Keratinocyte (primary cell): Measurements from ENCODE around the gene CTXN2. TPM values are rescaled to one million over a fixed set of nuclear protein-coding genes. Genes with fewer than 3 reads are reported as not detected.

Experiments used
- DNase-seq: peaks from one replicate; pipeline ENCODE4 v3.0.0-alpha.2; 2011; ENCODE audit warnings: low read depth, missing footprints, low spot score
- FAIRE-seq: peaks from 2 replicates; lab custom pipeline; 2011; peaks lifted over from hg19 to GRCh38; lab: Jason Lieb, UNC
- H2AFZ ChIP-seq: 2 replicates; pipeline ENCODE4 v1.6.0; 2012; ENCODE audit warnings: low read length, control low read depth, inconsistent platforms; ENCODE audit not compliant: control insufficient read depth
- H3K27ac ChIP-seq: 2 replicates; pipeline ENCODE4 v1.5.1; 2011; ENCODE audit warnings: low read length; ENCODE audit not compliant: control insufficient read depth, insufficient read depth
- H3K27me3 ChIP-seq: 3 replicates; pipeline ENCODE4 v1.6.0; 2011; ENCODE audit warnings: low read length; ENCODE audit not compliant: control insufficient read depth, insufficient read depth; ENCODE audit errors: extremely low read depth
- H3K36me3 ChIP-seq, 2 experiments: 2 replicates in 1 of 2; 3 replicates in 1 of 2; pipeline ENCODE4 v1.5.1; 2011; ENCODE audit warnings: low read length in 2 of 2, mild to moderate bottlenecking in 1 of 2; ENCODE audit not compliant: control insufficient read depth in 2 of 2, insufficient read depth in 2 of 2; ENCODE audit errors: extremely low read depth in 1 of 2
- H3K4me1 ChIP-seq: 3 replicates; pipeline ENCODE4 v1.5.1; 2011; ENCODE audit warnings: low read length; ENCODE audit not compliant: control insufficient read depth, insufficient read depth; ENCODE audit errors: extremely low read depth
- H3K4me2 ChIP-seq: 3 replicates; pipeline ENCODE4 v1.6.0; 2011; ENCODE audit warnings: low read depth, low read length; ENCODE audit not compliant: control insufficient read depth, insufficient read depth; ENCODE audit errors: extremely low read depth
- H3K4me3 ChIP-seq, 3 experiments: fragments of 200-600 bp in 1 of 3; sonication (generic) in 1 of 3; 2 replicates in 2 of 3; 3 replicates in 1 of 3; pipeline ENCODE4 v1.5.1; 2011 to 2016; ENCODE audit warnings: low read length in 3 of 3, mild to moderate bottlenecking in 3 of 3, control low read depth in 2 of 3, inconsistent platforms in 1 of 3, low read depth in 1 of 3, mixed read lengths in 1 of 3, mixed run types in 1 of 3, moderate library complexity in 1 of 3; ENCODE audit not compliant: control insufficient read depth in 2 of 3, insufficient read depth in 2 of 3; ENCODE audit errors: extremely low read depth in 1 of 3
- H3K79me2 ChIP-seq: 2 replicates; pipeline ENCODE4 v1.6.0; 2012; ENCODE audit warnings: low read length; ENCODE audit not compliant: control insufficient read depth, insufficient read depth
- H3K9ac ChIP-seq: 3 replicates; pipeline ENCODE4 v1.6.0; 2011; ENCODE audit warnings: low read length; ENCODE audit not compliant: control insufficient read depth, insufficient read depth; ENCODE audit errors: extremely low read depth
- H3K9me1 ChIP-seq: 3 replicates; pipeline ENCODE4 v1.6.0; 2011; ENCODE audit warnings: low read length; ENCODE audit not compliant: control insufficient read depth, insufficient read depth; ENCODE audit errors: extremely low read depth
- H3K9me3 ChIP-seq: 2 replicates; pipeline ENCODE4 v1.5.1; 2012; ENCODE audit warnings: low read depth, low read length; ENCODE audit not compliant: control insufficient read depth
- H4K20me1 ChIP-seq: 3 replicates; pipeline ENCODE4 v1.6.0; 2011; ENCODE audit warnings: low read length; ENCODE audit not compliant: control insufficient read depth, insufficient read depth; ENCODE audit errors: extremely low read depth
- EZH2 ChIP-seq: IDR thresholded peaks from one replicate; pipeline ENCODE4 v1.6.1; 2012; ENCODE audit warnings: inconsistent platforms, mild to moderate bottlenecking, low read length, moderate library complexity
- dilution Hi-C: fragments of 300-500 bp; cut with MboI; formaldehyde crosslinking; loops from one replicate; pipeline ENCODE4 v1.7.0; 2020; ENCODE audit warnings: low sequenced_read_pairs; ENCODE audit not compliant: extremely low pct_ligation_motif_present
- polyA plus RNA-seq, 5 experiments: library from polyadenylated mRNA; depleted of rRNA in 3 of 5; stranded (reverse) in 3 of 5; stranded (forward) in 1 of 5; unstranded in 1 of 5; fragments of >200 nt; gene quantifications; 1 replicate in 1 of 5; 2 replicates in 3 of 5; 3 replicates in 1 of 5; pipeline versions ENCODE4 v1.2.1 to v1.2.3, GENCODE V29; 2011 to 2012; ENCODE audit warnings: missing spikeins in 2 of 5, low read depth in 1 of 5, low replicate concordance in 1 of 5
- TF ChIP-seq, protein P1 (sequence below), 3 experiments: IDR thresholded peaks in 1 of 3; conservative IDR thresholded peaks in 1 of 3; optimal IDR thresholded peaks in 1 of 3; 2 replicates in 2 of 3; 3 replicates in 1 of 3; pipeline versions ENCODE3 to v1.5.1; 2011; ENCODE audit warnings: low read length in 3 of 3, mild to moderate bottlenecking in 3 of 3, moderate library complexity in 2 of 3, control low read depth in 1 of 3, inconsistent platforms in 1 of 3; ENCODE audit not compliant: insufficient read depth in 2 of 3; ENCODE audit errors: extremely low read depth in 1 of 3

Gene CTXN2
- polyA plus RNA-seq, 1 donor (not counting 4 experiments of a cell fraction or from before 2014, with no cell fraction given): not detected

- H3K9ac ChIP-seq: no peak overlapping the region
- no peaks in the 10 kb centered on the region for H3K4me1 ChIP-seq
- no peak overlapping the region for H3K27ac ChIP-seq
- H3K9me1 ChIP-seq: no peaks in the 10 kb centered on the region
- no peak for DNase-seq
- H2AFZ ChIP-seq: no peak overlapping the region
- H3K9me3 ChIP-seq: no peaks in the 10 kb centered on the region
- dilution Hi-C loops: loop anchor here (25.0 kb wide), 1 partner anchor 1063 kb away; no protein-coding TSS in a partner anchor
- H3K36me3 ChIP-seq: no peaks in the 10 kb centered on the region
- H3K27me3 ChIP-seq: no peaks in the 10 kb centered on the region
- TF ChIP-seq EZH2: no peak
- TF ChIP-seq, protein P1, sequence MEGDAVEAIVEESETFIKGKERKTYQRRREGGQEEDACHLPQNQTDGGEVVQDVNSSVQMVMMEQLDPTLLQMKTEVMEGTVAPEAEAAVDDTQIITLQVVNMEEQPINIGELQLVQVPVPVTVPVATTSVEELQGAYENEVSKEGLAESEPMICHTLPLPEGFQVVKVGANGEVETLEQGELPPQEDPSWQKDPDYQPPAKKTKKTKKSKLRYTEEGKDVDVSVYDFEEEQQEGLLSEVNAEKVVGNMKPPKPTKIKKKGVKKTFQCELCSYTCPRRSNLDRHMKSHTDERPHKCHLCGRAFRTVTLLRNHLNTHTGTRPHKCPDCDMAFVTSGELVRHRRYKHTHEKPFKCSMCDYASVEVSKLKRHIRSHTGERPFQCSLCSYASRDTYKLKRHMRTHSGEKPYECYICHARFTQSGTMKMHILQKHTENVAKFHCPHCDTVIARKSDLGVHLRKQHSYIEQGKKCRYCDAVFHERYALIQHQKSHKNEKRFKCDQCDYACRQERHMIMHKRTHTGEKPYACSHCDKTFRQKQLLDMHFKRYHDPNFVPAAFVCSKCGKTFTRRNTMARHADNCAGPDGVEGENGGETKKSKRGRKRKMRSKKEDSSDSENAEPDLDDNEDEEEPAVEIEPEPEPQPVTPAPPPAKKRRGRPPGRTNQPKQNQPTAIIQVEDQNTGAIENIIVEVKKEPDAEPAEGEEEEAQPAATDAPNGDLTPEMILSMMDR (optimal IDR thresholded peaks at IDR 0.05 in 1 of 3, IDR thresholded peaks at IDR 0.05 in 1 of 3, conservative IDR thresholded peaks at IDR 0.05 in 1 of 3; ENCODE audit: extremely low read depth in 1 of 3, insufficient read depth in 2 of 3, low read length in 3 of 3): peak; percentile 45 to 70 (median 56)
- no peaks in the 10 kb centered on the region for H4K20me1 ChIP-seq
- H3K4me3 ChIP-seq: no peak overlapping the region
- FAIRE-seq: peak; percentile 73
- no peaks in the 10 kb centered on the region for H3K79me2 ChIP-seq
- no peak overlapping the region for H3K4me2 ChIP-seq
Observed at GRCh38 chr15:48250640-48251076, 59.2 kb downstream of the CTXN2 start.

DNA sequence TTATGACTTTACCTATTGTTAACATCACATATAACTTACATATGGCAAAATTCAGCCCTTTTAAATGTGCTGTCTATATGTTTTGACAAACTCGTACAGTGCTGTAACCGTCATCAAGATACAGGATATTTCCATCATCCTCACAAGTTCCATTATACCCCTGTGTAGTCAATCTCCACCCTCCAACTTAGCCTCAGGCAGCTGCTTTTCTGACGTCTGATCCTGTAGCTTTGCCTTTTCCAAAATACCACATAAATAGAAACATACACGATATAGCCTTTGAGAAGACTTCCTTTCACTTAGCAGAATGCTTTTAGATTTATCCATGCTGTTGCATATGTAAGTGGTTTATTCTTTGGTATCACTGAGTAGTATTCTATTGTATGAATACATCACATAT, 61.7 kb downstream of the CTXN2 start:
- no peak overlapping the region for H3K9ac ChIP-seq
- no peaks in the 10 kb centered on the region for H3K79me2 ChIP-seq
- TF ChIP-seq EZH2: no peak
- TF ChIP-seq, protein P1 (optimal IDR thresholded peaks at IDR 0.05 in 1 of 3, IDR thresholded peaks at IDR 0.05 in 1 of 3, conservative IDR thresholded peaks at IDR 0.05 in 1 of 3; ENCODE audit: extremely low read depth in 1 of 3, insufficient read depth in 2 of 3, low read length in 3 of 3): no peak
- DNase-seq (no peak), FAIRE-seq (no peak)
- dilution Hi-C loops: loop anchor here (25.0 kb wide), 1 partner anchor 1066 kb away; no protein-coding TSS in a partner anchor
- H3K36me3 ChIP-seq: no peaks in the 10 kb centered on the region
- no peaks in the 10 kb centered on the region for H4K20me1 ChIP-seq
- no peak overlapping the region for H2AFZ ChIP-seq
- H3K4me1 ChIP-seq: no peaks in the 10 kb centered on the region
- H3K4me3 ChIP-seq: no peak overlapping the region
- no peak overlapping the region for H3K27ac ChIP-seq
- H3K27me3 ChIP-seq: no peaks in the 10 kb centered on the region
- H3K9me3 ChIP-seq: no peaks in the 10 kb centered on the region
- H3K9me1 ChIP-seq: no peaks in the 10 kb centered on the region
- H3K4me2 ChIP-seq: no peak overlapping the region

Other genes with a start within 250 kb of the CTXN2 start
- 0.04 TPM in 1 of 3 replicates, not detected in the others for gene SLC24A5, start 70.7 kb upstream of the CTXN2 start, polyA plus RNA-seq
- 1.3 to 2.8 TPM (median 1.7 TPM) in 3 replicates for gene MYEF2, start 13.4 kb upstream of the CTXN2 start, polyA plus RNA-seq
- not detected in 3 replicates for gene SLC12A1, start 14.6 kb downstream of the CTXN2 start, polyA plus RNA-seq
- 46.2 to 79.8 TPM (median 52.5 TPM) in 3 replicates for gene DUT, start 139.8 kb downstream of the CTXN2 start, polyA plus RNA-seq